ENCODE measurements around the gene GTPBP10. TPM values are rescaled to one million over a fixed set of nuclear protein-coding genes. Genes with fewer than 3 reads are reported as not detected.
"Not testable (repeated sequence)": the region's sequence is repeated elsewhere in the genome, so short reads cannot be mapped to it uniquely, and the experiment has no call there.

The GTPBP10 gene
- total RNA-seq, 4 donors from 2014 or later = 11.3 to 48.1 (median 28.6) TPM

DNA sequence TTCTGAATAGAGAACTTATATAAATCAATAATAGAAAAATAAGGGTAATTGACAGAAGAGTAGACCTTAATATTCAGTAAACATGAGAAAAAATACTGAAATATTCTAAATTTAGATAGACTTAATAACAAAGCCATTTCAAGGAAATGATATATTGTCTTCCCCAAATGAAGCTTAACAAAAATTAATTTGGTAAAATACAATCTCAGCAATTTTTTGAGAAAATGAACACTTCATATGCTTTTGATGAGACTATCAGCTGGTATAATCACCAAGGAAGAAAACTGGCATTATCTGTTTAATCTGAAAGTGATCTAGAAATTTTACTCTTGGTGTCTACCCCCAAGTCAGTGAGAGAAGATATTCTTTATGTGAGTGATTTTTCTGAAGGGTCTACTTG, 23.7 kb upstream of the GTPBP10 start:
- TF ChIP-seq POLR2A (IDR thresholded peaks at IDR 0.05) (no peak), EP300 (IDR thresholded peaks at IDR 0.05) (no peak)
- TF ChIP-seq, protein P1, sequence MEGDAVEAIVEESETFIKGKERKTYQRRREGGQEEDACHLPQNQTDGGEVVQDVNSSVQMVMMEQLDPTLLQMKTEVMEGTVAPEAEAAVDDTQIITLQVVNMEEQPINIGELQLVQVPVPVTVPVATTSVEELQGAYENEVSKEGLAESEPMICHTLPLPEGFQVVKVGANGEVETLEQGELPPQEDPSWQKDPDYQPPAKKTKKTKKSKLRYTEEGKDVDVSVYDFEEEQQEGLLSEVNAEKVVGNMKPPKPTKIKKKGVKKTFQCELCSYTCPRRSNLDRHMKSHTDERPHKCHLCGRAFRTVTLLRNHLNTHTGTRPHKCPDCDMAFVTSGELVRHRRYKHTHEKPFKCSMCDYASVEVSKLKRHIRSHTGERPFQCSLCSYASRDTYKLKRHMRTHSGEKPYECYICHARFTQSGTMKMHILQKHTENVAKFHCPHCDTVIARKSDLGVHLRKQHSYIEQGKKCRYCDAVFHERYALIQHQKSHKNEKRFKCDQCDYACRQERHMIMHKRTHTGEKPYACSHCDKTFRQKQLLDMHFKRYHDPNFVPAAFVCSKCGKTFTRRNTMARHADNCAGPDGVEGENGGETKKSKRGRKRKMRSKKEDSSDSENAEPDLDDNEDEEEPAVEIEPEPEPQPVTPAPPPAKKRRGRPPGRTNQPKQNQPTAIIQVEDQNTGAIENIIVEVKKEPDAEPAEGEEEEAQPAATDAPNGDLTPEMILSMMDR (IDR thresholded peaks at IDR 0.05) = no peak
- Histone ChIP-seq H3K27ac (no peak overlapping the region), H3K27me3 (peaks cover 0 to 38% of the 10 kb centered on the region in 2 donors), H3K9me3 (no peaks in the 10 kb centered on the region), H3K36me3 (no peaks in the 10 kb centered on the region), H3K4me1 (peaks cover 0 to 11% (median 3%) of the 10 kb centered on the region in 4 donors), H3K4me3 (no peak overlapping the region)
- DNase-seq (ENCODE audit: low spot score in 2 of 2) = no peak

DNA sequence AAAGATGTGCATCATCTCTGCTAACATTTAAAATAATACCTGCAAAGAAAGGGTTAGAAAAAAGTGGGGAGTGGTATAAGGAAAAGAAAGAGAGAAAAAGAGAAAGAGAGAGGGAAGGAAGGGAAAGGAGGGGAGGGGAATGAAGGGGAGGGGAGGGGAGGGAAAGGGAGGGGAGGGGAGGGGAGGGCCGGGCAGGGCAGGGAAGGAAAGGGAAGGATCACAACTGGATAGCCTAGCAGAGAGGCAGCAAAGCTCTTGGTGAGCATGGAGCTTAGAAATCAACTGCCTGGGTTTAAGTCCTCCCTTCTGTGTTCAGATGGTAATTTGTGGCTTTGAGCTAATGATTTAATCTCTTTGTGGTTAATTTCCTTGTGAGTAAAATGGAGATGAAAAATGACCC, 20.0 kb upstream of the GTPBP10 start:
- Histone ChIP-seq H3K27me3 (peaks cover 0 to 19% of the 10 kb centered on the region in 2 donors), H3K27ac (no peak overlapping the region), H3K36me3 (no peaks in the 10 kb centered on the region), H3K4me1 (peaks cover 0 to under 1% (median 0%) of the 10 kb centered on the region in 4 donors), H3K4me3 (no peak overlapping the region), H3K9me3 (no peaks in the 10 kb centered on the region)
- DNase-seq (ENCODE audit: low spot score in 2 of 2) = no peak
- TF ChIP-seq EP300 (IDR thresholded peaks at IDR 0.05) (no peak), POLR2A (IDR thresholded peaks at IDR 0.05) (no peak)
- TF ChIP-seq, protein P1 (IDR thresholded peaks at IDR 0.05) = no peak
- WGBS, 2 donors = 0 to 17% methylated on average over 1 of the region's 1 CpG

DNA sequence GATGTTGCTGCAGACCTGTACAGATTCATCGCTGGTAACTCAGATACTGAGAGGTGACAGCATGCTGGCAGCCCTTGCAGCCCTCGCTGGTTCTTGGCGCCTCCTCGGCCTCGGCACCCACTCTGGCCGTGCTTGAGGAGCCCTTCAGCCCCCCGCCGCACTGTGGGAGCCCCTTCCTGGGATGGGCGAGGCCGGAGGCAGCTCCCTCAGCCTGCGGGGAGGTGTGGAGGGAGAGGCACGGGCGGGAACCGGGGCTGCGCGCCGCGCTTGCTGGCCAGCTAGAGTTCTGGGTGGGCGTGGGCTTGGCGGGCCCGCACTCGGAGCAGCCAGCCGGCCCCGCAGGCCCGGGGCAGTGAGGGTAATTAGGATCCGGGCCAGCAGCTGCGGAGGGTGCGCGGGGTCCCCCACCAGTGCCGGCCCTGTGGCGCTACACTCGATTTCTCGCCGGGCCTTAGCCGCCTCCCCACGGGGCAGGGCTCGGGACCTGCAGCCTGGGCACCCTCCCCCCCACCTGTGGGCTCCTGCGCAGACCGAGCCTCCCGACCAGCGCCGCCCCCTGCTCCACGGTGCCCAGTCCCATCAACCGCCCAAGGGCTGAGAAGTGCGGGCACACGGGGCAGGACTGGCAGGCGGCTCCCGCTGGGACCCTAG, 12.2 kb upstream of the GTPBP10 start:
- Histone ChIP-seq H3K27ac (no peak overlapping the region), H3K27me3 (no peaks in the 10 kb centered on the region), H3K4me3 (no peak overlapping the region), H3K9me3 (no peaks in the 10 kb centered on the region), H3K36me3 (no peaks in the 10 kb centered on the region), H3K4me1 (no peaks in the 10 kb centered on the region)
- DNase-seq (ENCODE audit: low spot score in 2 of 2) = no peak
- no peak for TF ChIP-seq POLR2A (IDR thresholded peaks at IDR 0.05)
- TF ChIP-seq EP300 (IDR thresholded peaks at IDR 0.05) = no peak
- TF ChIP-seq, protein P1 (IDR thresholded peaks at IDR 0.05) = no peak
- 86 to 96% methylated on average over 40 to 42 of the region's 48 CpGs for WGBS, 2 donors

DNA sequence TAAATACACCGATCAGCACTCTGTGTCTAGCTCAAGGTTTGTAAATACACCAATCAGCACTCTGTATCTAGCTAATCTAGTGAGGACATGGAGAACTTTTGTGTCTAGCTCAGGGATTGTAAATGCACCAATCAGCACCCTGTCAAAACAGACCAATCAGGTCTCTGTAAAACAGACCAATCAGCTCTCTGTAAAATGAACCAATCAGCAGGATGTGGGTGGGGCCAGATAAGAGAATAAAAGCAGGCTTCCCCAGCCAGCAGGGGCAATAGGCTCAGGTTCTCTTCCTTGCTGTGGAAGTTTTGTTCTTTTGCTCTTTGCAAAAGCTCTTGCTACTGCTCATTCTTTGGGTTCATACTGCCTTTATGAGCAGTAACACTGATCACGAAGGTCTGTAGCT, 11.6 kb upstream of the GTPBP10 start:
- not testable (repeated sequence) for H3K27me3 ChIP-seq; H3K27ac ChIP-seq; H3K4me1 ChIP-seq; H3K9me3 ChIP-seq; H3K4me3 ChIP-seq; H3K36me3 ChIP-seq; DNase-seq (ENCODE audit: low spot score in 2 of 2)
- WGBS, 2 donors = 93 to 95% methylated on average over 2 of the region's 2 CpGs

DNA sequence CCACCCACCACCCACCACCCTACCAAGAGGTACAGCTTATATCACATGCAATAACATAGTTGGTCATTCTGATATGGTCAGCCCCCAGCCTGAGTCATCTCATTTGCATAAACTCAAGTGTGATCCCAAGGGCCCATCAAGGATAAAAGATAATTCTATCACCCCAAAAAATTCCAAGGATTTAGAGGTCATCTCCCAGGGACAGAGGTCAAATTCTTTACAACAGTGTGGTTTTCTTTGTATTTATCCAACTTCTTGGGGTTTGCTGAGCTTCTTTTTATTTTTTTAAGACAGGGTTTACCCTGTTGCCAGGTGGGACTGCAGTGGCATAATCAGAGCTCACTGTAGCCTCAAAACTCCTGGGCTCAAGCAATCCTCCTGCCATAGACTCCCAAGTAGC, 9.4 kb upstream of the GTPBP10 start:
- no peak overlapping the region for H3K4me3 ChIP-seq
- H3K27me3 ChIP-seq = no peaks in the 10 kb centered on the region
- no peaks in the 10 kb centered on the region for H3K4me1 ChIP-seq
- no peaks in the 10 kb centered on the region for H3K36me3 ChIP-seq
- H3K27ac ChIP-seq = no peak overlapping the region
- H3K9me3 ChIP-seq = no peaks in the 10 kb centered on the region
- TF ChIP-seq, protein P1 (IDR thresholded peaks at IDR 0.05) = no peak
- TF ChIP-seq POLR2A (IDR thresholded peaks at IDR 0.05) (no peak), EP300 (IDR thresholded peaks at IDR 0.05) (no peak)
- DNase-seq (ENCODE audit: low spot score in 2 of 2) = no peak

DNA sequence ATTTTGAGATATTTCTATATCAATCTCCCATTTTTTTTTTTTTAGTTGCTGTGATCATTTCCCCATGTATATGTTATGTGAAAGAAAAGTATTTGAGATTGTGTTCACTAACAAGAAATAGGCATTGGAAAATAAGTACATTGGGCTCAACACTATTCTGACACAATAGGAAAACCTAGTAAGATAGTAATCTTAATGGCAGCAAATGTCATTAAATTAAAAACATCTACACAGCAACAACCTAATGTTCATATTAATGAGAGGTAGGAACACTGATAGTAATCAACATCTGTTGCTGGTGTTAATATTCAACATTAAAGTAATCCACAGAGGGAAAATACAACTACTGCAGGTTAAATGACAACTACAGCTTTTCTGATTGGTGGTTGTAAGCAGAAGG, 1.5 kb upstream of the GTPBP10 start:
- TF ChIP-seq, protein P1 (IDR thresholded peaks at IDR 0.05) = no peak
- no peak for TF ChIP-seq POLR2A (IDR thresholded peaks at IDR 0.05)
- TF ChIP-seq EP300 (IDR thresholded peaks at IDR 0.05) = no peak
- H3K27me3 ChIP-seq = no peaks in the 10 kb centered on the region
- no peak for DNase-seq (ENCODE audit: low spot score in 2 of 2)
- no peaks in the 10 kb centered on the region for H3K9me3 ChIP-seq
- H3K36me3 ChIP-seq = no peaks in the 10 kb centered on the region
- peak overlapping the region in 3 of 4 donors; percentile 86 to 90 (median 90) for H3K27ac ChIP-seq
- H3K4me1 ChIP-seq = peaks cover 0 to 20% (median 9%) of the 10 kb centered on the region in 4 donors
- H3K4me3 ChIP-seq = peak overlapping the region in 1 of 4 donors; percentile 76
